ENCODE measurements around the gene ABCC10.

GRCh38 chr6:43434943-43435342, 7.6 kb downstream of the ABCC10 start:
- TF ChIP-seq CTCF (IDR thresholded peaks at IDR 0.05; ENCODE audit: poor library complexity, severe bottlenecking): no peak
- no peak for TF ChIP-seq EZH2 (IDR thresholded peaks at IDR 0.05; ENCODE audit: borderline replicate concordance, insufficient read depth, low read length, poor library complexity, severe bottlenecking)

Measured in neural cell (in vitro differentiated cells).